B cell (primary cell): Measurements from ENCODE around the gene CHPT1. TPM values are rescaled to one million over a fixed set of nuclear protein-coding genes. Genes with fewer than 3 reads are reported as not detected.

Source experiments
- ATAC-seq: fragments of 200-7000 bp; cut with Tn5 transposase; one replicate; pipeline ENCODE4 v1.10.0; 2021; ENCODE audit warnings: low read depth, mild to moderate bottlenecking, moderate number of reproducible peaks, moderate library complexity
- CTCF ChIA-PET: fragments of 350-600 bp; sonication (Branson Sonifier 250); formaldehyde crosslinking; loops from one replicate; lab custom pipeline; 2021; ENCODE audit warnings: antibody characterized with exemption, inconsistent platforms; lab: Charles Lee
- POLR2A ChIA-PET: fragments of 350-600 bp; sonication (Branson Sonifier 250); formaldehyde crosslinking; loops from one replicate; lab custom pipeline; 2021; ENCODE audit warnings: antibody characterized with exemption; lab: Charles Lee
- DNase-seq: peaks from one replicate; pipeline ENCODE4 v3.0.0; 2013
- H2AFZ ChIP-seq: 2 replicates; pipeline ENCODE4 v1.6.1; 2012; ENCODE audit warnings: mild to moderate bottlenecking, low read depth, low read length; ENCODE audit not compliant: insufficient read depth, poor library complexity, severe bottlenecking
- H3K27ac ChIP-seq, 2 donors: 1 replicate in 1 of 2; 2 replicates in 1 of 2; pipeline ENCODE4 v1.5.1; 2012 to 2013; ENCODE audit warnings: low read length in 2 of 2, mild to moderate bottlenecking in 2 of 2, moderate library complexity in 1 of 2
- H3K27me3 ChIP-seq, 4 experiments: fragments of 200-600 bp in 1 of 4; sonication (generic) in 1 of 4; replicated peaks in 1 of 4; 1 replicate in 2 of 4; 2 replicates in 2 of 4; pipeline versions ENCODE4 v1.6.1 to v1.7.0; 2013 to 2016; ENCODE audit warnings: low read length in 3 of 4, mild to moderate bottlenecking in 2 of 4, mixed read lengths in 1 of 4, moderate library complexity in 1 of 4; ENCODE audit not compliant: insufficient read depth in 4 of 4, control insufficient read depth in 3 of 4; ENCODE audit errors: control extremely low read depth in 1 of 4
- H3K36me3 ChIP-seq, 2 experiments: replicated peaks in 1 of 2; 1 replicate in 1 of 2; 2 replicates in 1 of 2; pipeline versions ENCODE4 v1.6.1 to v1.7.1; 2013; ENCODE audit warnings: low read length in 1 of 2; ENCODE audit not compliant: insufficient read depth in 2 of 2, control insufficient read depth in 1 of 2; ENCODE audit errors: control extremely low read depth in 1 of 2, extremely low read depth in 1 of 2
- H3K4me1 ChIP-seq, 2 donors: fragments of 200-600 bp in 1 of 2; sonication (generic) in 1 of 2; 1 replicate in 1 of 2; 2 replicates in 1 of 2; pipeline versions ENCODE4 v1.5.1 to v1.6.1; 2013 to 2017; ENCODE audit warnings: low read length in 2 of 2; ENCODE audit not compliant: control insufficient read depth in 2 of 2, insufficient read depth in 2 of 2
- H3K4me2 ChIP-seq: replicated peaks from 2 replicates; pipeline ENCODE3; 2012; ENCODE audit warnings: mild to moderate bottlenecking, low read depth, low read length; ENCODE audit not compliant: poor library complexity, severe bottlenecking
- H3K4me3 ChIP-seq, 5 experiments: fragments of 200-600 bp in 1 of 5; sonication (generic) in 1 of 5; 1 replicate in 3 of 5; 2 replicates in 2 of 5; pipeline versions ENCODE4 v1.5.1 to v1.7.0; 2011 to 2016; ENCODE audit warnings: low read length in 4 of 5, mild to moderate bottlenecking in 4 of 5, low read depth in 2 of 5, control low read depth in 1 of 5, moderate library complexity in 1 of 5; ENCODE audit not compliant: insufficient read depth in 1 of 5; ENCODE audit errors: control extremely low read depth in 1 of 5, extremely low read depth in 1 of 5
- H3K79me2 ChIP-seq: fragments of 200-600 bp; sonication (generic); one replicate; pipeline ENCODE4 v1.6.0; 2016; ENCODE audit warnings: low read length; ENCODE audit not compliant: control insufficient read depth, insufficient read depth
- H3K9ac ChIP-seq: fragments of 200-600 bp; sonication (generic); 2 replicates; pipeline ENCODE4 v1.6.1; 2017; ENCODE audit warnings: mild to moderate bottlenecking, low read length, moderate library complexity
- H3K9me3 ChIP-seq, 3 donors: one replicate each; pipeline versions ENCODE4 v1.6.1 to v1.7.1; 2013; ENCODE audit warnings: low read length in 2 of 3; ENCODE audit not compliant: control insufficient read depth in 2 of 3, insufficient read depth in 1 of 3; ENCODE audit errors: control extremely low read depth in 1 of 3
- H4K20me1 ChIP-seq: 2 replicates; pipeline ENCODE4 v1.6.0; 2012; ENCODE audit warnings: mild to moderate bottlenecking, low read length; ENCODE audit not compliant: insufficient read depth, control insufficient read depth, poor library complexity, severe bottlenecking
- H3K27ac Mint-ChIP-seq: one replicate; pipeline ENCODE4 v1.8.0; 2021; ENCODE audit warnings: mixed read lengths
- H3K27me3 Mint-ChIP-seq: one replicate; pipeline ENCODE4 v1.8.0; 2021; ENCODE audit warnings: mixed read lengths
- H3K4me1 Mint-ChIP-seq: one replicate; pipeline ENCODE4 v1.8.0; 2021; ENCODE audit warnings: mixed read lengths
- H3K4me3 Mint-ChIP-seq: one replicate; pipeline ENCODE4 v1.8.0; 2021; ENCODE audit warnings: mixed read lengths
- H3K9me3 Mint-ChIP-seq: one replicate; pipeline ENCODE4 v1.8.0; 2022; ENCODE audit warnings: mixed read lengths; ENCODE audit not compliant: insufficient read depth
- CTCF ChIP-seq: fragments of 200-600 bp; IDR thresholded peaks from one replicate; pipeline ENCODE4 v1.8.0; 2022; ENCODE audit warnings: antibody characterized with exemption, mild to moderate bottlenecking
- EZH2 ChIP-seq: IDR thresholded peaks from 2 replicates; pipeline ENCODE4 v1.6.1; 2012; ENCODE audit warnings: borderline replicate concordance, low read depth, mild to moderate bottlenecking, moderate library complexity, low read length; ENCODE audit not compliant: insufficient read depth, poor library complexity, severe bottlenecking
- WGBS: methylation state at CpG from one replicate; pipeline ENCODE4 v1.1.5; 2013; ENCODE audit warnings: missing lambda C conversion rate; ENCODE audit not compliant: insufficient coverage; 5-methylcytosine and 5-hydroxymethylcytosine counted together
- intact Hi-C: fragments of 100-400 bp; cut with micrococcal nuclease; formaldehyde crosslinking; loops from one replicate; pipeline ENCODE4 v1.10.0; 2022
- polyA plus RNA-seq: library from polyadenylated mRNA; depleted of rRNA; stranded (reverse); fragments of >200 nt; gene quantifications from 2 replicates; pipeline ENCODE4 v1.2.3, GENCODE V29; 2012
- total RNA-seq, 2 donors: library from RNA; stranded (reverse); fragments of 120-200 nt in 1 of 2; gene quantifications; 1 replicate in 1 of 2; 2 replicates in 1 of 2; pipeline versions ENCODE4 v1.2.3 to v1.2.4, GENCODE V29; 2013 to 2022

Gene CHPT1
- total and polyA plus RNA-seq, 2 donors (not counting 1 experiment from before 2014, with no cell fraction given) = 46.9 to 215 TPM

GRCh38 chr12:101694297-101694848 lies 3.1 kb upstream of the CHPT1 start:
- Mint-ChIP-seq H3K27ac (no peak overlapping the region), H3K9me3 (no peaks in the 10 kb centered on the region), H3K4me1 (peaks cover 37% of the 10 kb centered on the region), H3K4me3 (no peak overlapping the region), H3K27me3 (no peaks in the 10 kb centered on the region)
- CTCF ChIA-PET = no interaction called here
- H3K27ac ChIP-seq = no peak overlapping the region
- H3K79me2 ChIP-seq = peaks cover 52% of the 10 kb centered on the region
- no peak overlapping the region for H2AFZ ChIP-seq
- H3K9ac ChIP-seq = no peak overlapping the region
- no peak overlapping the region for H3K4me3 ChIP-seq
- no peaks in the 10 kb centered on the region for H3K9me3 ChIP-seq
- DNase-seq (no peak), ATAC-seq (no peak)
- WGBS = no CpG with 5 or more reads among the region's 2 CpGs
- no peaks in the 10 kb centered on the region for H4K20me1 ChIP-seq
- H3K4me1 ChIP-seq = peaks cover 18 to 19% of the 10 kb centered on the region in 2 donors
- no peaks in the 10 kb centered on the region for H3K27me3 ChIP-seq
- no peak overlapping the region for H3K4me2 ChIP-seq
- POLR2A ChIA-PET = no interaction called here
- intact Hi-C loops = no loop called here
- TF ChIP-seq CTCF (no peak), EZH2 (no peak)
- no peaks in the 10 kb centered on the region for H3K36me3 ChIP-seq

- intact Hi-C loops = loop anchor here (5.0 kb wide), 4 partner anchors 38 to 367 kb away; partner anchors contain the start of genes ARL1 and WASHC3
- POLR2A ChIA-PET = no interaction called here
- no peak overlapping the region for H3K4me3 ChIP-seq
- H4K20me1 ChIP-seq = no peaks in the 10 kb centered on the region
- CTCF ChIA-PET = interaction anchor here (1.4 to 1.7 kb wide), 2 partner anchors 49 to 65 kb away, joined by 3 to 5 read pairs; no protein-coding TSS in a partner anchor
- DNase-seq (no peak), ATAC-seq (no peak)
- peaks cover 57% of the 10 kb centered on the region for H3K79me2 ChIP-seq
- peak overlapping the region; percentile 81 for H3K27ac Mint-ChIP-seq
- no peaks in the 10 kb centered on the region for H3K36me3 ChIP-seq
- H3K27me3 Mint-ChIP-seq = no peaks in the 10 kb centered on the region
- H3K9me3 Mint-ChIP-seq = no peaks in the 10 kb centered on the region
- peaks cover 43% of the 10 kb centered on the region for H3K4me1 Mint-ChIP-seq
- peaks cover 22% of the 10 kb centered on the region in 2 donors for H3K4me1 ChIP-seq
- H3K9ac ChIP-seq = no peak overlapping the region
- peak overlapping the region; percentile 26 for H3K4me3 Mint-ChIP-seq
- no CpG with 5 or more reads among the region's 2 CpGs for WGBS
- no peak for TF ChIP-seq CTCF
- TF ChIP-seq EZH2 = no peak
- H3K27me3 ChIP-seq = no peaks in the 10 kb centered on the region
- H3K9me3 ChIP-seq = no peaks in the 10 kb centered on the region
- no peak overlapping the region for H3K4me2 ChIP-seq
- peak overlapping the region; percentile 97 for H2AFZ ChIP-seq
- no peak overlapping the region for H3K27ac ChIP-seq
These were observed 2.5 kb upstream of the CHPT1 start for GRCh38 chr12:101694986-101695385.
